Activated CD8-positive, alpha-beta T cell treated with anti-CD3 and anti-CD28 coated beads for 36 hours (primary cell): ENCODE results near the gene MGLL. TPM values are rescaled to one million over a fixed set of nuclear protein-coding genes. Genes with fewer than 3 reads are reported as not detected.

Source experiments
- ATAC-seq: fragments of 200-7000 bp; cut with Tn5 transposase; one replicate; pipeline ENCODE4 v1.10.0; 2021; ENCODE audit warnings: mild to moderate bottlenecking, moderate library complexity
- CTCF ChIA-PET: fragments of 350-600 bp; sonication (Branson Sonifier 250); formaldehyde crosslinking; loops from one replicate; lab custom pipeline; 2021; ENCODE audit warnings: antibody characterized with exemption; lab: Charles Lee
- POLR2A ChIA-PET: fragments of 350-600 bp; sonication (Branson Sonifier 250); formaldehyde crosslinking; loops from one replicate; lab custom pipeline; 2021; ENCODE audit warnings: antibody characterized with exemption; lab: Charles Lee
- DNase-seq: peaks from one replicate; pipeline ENCODE4 v3.0.0-alpha.2; 2020
- H3K27ac Mint-ChIP-seq: one replicate; pipeline ENCODE4 v1.8.0; 2021; ENCODE audit warnings: mild to moderate bottlenecking, mixed read lengths
- H3K27me3 Mint-ChIP-seq: one replicate; pipeline ENCODE4 v1.8.0; 2021; ENCODE audit warnings: mixed read lengths
- H3K36me3 Mint-ChIP-seq: one replicate; pipeline ENCODE4 v1.8.0; 2021; ENCODE audit warnings: low read depth, mixed read lengths
- H3K4me1 Mint-ChIP-seq: one replicate; pipeline ENCODE4 v1.8.0; 2021; ENCODE audit warnings: low read depth, mixed read lengths
- H3K4me3 Mint-ChIP-seq: one replicate; pipeline ENCODE4 v1.8.0; 2021; ENCODE audit warnings: mild to moderate bottlenecking, moderate library complexity, mixed read lengths
- H3K9me3 Mint-ChIP-seq: one replicate; pipeline ENCODE4 v1.8.0; 2021; ENCODE audit warnings: mixed read lengths
- intact Hi-C: fragments of 100-400 bp; cut with micrococcal nuclease; formaldehyde crosslinking; loops from one replicate; pipeline ENCODE4 v1.10.0; 2022
- total RNA-seq, 2 experiments: library from RNA; stranded (reverse); gene quantifications; one replicate each; pipeline ENCODE4 v1.2.3, GENCODE V29; 2021
- TF ChIP-seq, protein P1 (sequence below): fragments of 200-600 bp; IDR thresholded peaks from one replicate; pipeline ENCODE4 v1.8.0; 2022; ENCODE audit warnings: antibody characterized with exemption, mild to moderate bottlenecking

Gene MGLL
- total RNA-seq, 2 experiments from 2014 or later = 1.1 to 3.1 TPM

DNA sequence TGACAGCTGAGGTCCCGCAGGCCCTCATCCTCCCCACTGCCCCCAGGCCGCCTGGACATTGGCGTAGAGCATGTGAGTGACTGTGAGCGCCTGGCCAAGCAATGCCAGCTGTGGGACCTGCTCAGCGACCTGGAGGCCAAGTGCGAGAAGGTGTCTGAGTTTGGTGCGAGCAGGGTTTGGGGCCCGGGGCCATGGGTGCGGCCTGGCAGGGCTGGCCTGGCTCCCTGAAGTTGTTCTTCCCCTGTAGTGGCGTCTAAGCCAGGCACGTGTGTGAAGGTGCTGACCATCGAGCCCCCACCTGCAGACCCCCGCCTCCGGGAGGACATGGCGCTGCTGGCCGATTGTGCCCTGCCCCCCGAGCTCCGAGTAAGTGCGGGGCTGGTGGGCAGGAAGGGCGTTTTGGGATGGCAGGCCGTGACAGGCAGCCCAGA is 145.4 kb downstream of the MGLL start:
- no peak for DNase-seq
- intact Hi-C loops = no loop called here
- no peaks in the 10 kb centered on the region for H3K9me3 Mint-ChIP-seq
- H3K4me3 Mint-ChIP-seq = no peak overlapping the region
- no peak overlapping the region for H3K27ac Mint-ChIP-seq
- ChIA-PET CTCF (no interaction called here), POLR2A (no interaction called here)
- H3K27me3 Mint-ChIP-seq = no peaks in the 10 kb centered on the region
- ATAC-seq = no peak
- H3K4me1 Mint-ChIP-seq = peaks cover 19% of the 10 kb centered on the region
- TF ChIP-seq, protein P1, sequence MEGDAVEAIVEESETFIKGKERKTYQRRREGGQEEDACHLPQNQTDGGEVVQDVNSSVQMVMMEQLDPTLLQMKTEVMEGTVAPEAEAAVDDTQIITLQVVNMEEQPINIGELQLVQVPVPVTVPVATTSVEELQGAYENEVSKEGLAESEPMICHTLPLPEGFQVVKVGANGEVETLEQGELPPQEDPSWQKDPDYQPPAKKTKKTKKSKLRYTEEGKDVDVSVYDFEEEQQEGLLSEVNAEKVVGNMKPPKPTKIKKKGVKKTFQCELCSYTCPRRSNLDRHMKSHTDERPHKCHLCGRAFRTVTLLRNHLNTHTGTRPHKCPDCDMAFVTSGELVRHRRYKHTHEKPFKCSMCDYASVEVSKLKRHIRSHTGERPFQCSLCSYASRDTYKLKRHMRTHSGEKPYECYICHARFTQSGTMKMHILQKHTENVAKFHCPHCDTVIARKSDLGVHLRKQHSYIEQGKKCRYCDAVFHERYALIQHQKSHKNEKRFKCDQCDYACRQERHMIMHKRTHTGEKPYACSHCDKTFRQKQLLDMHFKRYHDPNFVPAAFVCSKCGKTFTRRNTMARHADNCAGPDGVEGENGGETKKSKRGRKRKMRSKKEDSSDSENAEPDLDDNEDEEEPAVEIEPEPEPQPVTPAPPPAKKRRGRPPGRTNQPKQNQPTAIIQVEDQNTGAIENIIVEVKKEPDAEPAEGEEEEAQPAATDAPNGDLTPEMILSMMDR = no peak
- no peaks in the 10 kb centered on the region for H3K36me3 Mint-ChIP-seq

DNA sequence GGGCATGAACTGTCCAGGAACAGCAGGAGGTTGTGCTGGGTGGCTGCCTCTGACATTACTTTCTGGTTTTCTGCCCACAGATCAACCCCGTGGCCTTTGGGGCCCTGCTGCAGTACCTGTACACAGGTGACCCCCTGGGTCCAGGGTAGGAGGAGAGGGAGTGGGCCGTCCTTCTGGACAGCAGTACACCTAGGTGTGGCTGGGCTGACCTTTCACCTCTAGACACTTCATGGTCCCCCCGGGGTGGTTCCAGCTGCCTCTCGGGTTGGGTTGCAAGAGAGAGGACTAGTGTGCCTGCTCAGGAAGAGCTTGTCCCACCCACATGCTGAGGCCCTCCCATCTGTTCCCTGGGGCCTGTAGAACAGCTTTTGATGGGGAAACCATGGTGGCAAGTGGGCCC is 145.9 kb downstream of the MGLL start:
- Mint-ChIP-seq H3K9me3 (no peaks in the 10 kb centered on the region), H3K4me1 (peaks cover 18% of the 10 kb centered on the region), H3K4me3 (no peak overlapping the region), H3K27me3 (no peaks in the 10 kb centered on the region), H3K27ac (no peak overlapping the region), H3K36me3 (no peaks in the 10 kb centered on the region)
- ChIA-PET POLR2A (no interaction called here), CTCF (no interaction called here)
- DNase-seq = no peak
- intact Hi-C loops = no loop called here
- ATAC-seq = no peak
- TF ChIP-seq, protein P1 = no peak

DNA sequence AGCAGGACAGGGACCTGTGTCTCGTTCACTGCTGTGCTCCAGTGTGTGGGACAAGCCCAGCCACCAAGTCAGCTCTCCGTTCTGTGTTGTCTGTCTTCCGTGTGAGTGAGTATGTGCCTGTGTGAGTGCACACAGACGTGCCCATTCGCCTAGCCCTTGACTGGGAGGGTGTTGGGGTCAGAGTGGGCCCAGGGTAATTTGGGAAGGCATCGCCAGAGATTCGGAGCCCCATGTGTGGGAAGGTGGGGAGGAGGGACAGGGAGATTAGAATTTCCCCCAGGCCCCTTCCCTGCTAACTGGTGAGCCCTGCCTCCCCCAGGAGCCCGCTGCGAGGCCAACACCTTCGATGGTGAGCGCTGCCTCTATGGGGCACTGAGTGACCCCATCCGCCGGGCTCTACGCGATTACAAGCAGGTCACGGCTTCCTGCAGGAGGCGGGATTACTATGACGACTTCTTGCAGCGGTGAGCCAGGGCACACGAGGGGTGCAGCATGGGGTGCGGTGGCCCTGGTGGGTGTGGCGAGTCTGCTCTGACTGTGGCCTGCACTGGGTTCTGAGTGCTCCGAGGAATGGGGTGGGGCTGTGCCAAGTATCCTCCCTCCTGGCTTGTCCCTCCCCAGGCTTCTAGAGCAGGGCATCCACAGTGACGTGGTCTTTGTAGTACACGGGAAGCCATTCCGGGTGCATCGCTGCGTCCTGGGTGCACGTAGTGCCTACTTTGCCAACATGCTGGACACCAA is 146.5 kb downstream of the MGLL start:
- peaks cover 19% of the 10 kb centered on the region for H3K4me1 Mint-ChIP-seq
- CTCF ChIA-PET = no interaction called here

DNA sequence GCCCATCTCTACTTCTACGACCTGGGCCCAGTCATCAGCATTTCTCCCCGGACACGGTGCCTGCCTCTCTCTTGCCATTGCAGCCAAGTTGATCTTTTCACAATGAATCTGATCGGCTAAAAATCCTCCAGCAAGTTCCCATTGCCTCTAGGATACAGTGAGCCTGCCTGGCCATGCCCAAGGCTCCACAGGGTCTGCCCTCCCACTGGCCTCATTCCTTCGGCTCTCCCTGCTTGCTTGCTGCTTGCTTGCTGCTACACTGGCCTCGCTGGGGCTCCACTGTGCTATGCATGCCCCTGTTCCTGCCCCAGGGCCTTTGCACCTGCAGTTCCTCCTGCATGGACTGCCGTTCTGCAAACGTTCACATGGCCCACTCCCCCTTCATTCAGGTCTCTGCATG is 147.5 kb downstream of the MGLL start:
- no peaks in the 10 kb centered on the region for H3K27me3 Mint-ChIP-seq
- H3K9me3 Mint-ChIP-seq = no peaks in the 10 kb centered on the region
- ATAC-seq = no peak
- H3K4me1 Mint-ChIP-seq = peaks cover 19% of the 10 kb centered on the region
- intact Hi-C loops = no loop called here
- no peak overlapping the region for H3K4me3 Mint-ChIP-seq
- H3K27ac Mint-ChIP-seq = no peak overlapping the region
- TF ChIP-seq, protein P1 = no peak
- POLR2A ChIA-PET = no interaction called here
- DNase-seq = no peak
- H3K36me3 Mint-ChIP-seq = no peaks in the 10 kb centered on the region
- CTCF ChIA-PET = no interaction called here

More for the DNA sequence above, 146.5 kb downstream of the MGLL start:
- intact Hi-C loops = no loop called here
- DNase-seq (no peak), ATAC-seq (no peak)
- TF ChIP-seq, protein P1 = no peak
- POLR2A ChIA-PET = no interaction called here
- no peak overlapping the region for H3K4me3 Mint-ChIP-seq
- H3K27me3 Mint-ChIP-seq = no peaks in the 10 kb centered on the region
- no peaks in the 10 kb centered on the region for H3K36me3 Mint-ChIP-seq
- no peaks in the 10 kb centered on the region for H3K9me3 Mint-ChIP-seq
- H3K27ac Mint-ChIP-seq = no peak overlapping the region

DNA sequence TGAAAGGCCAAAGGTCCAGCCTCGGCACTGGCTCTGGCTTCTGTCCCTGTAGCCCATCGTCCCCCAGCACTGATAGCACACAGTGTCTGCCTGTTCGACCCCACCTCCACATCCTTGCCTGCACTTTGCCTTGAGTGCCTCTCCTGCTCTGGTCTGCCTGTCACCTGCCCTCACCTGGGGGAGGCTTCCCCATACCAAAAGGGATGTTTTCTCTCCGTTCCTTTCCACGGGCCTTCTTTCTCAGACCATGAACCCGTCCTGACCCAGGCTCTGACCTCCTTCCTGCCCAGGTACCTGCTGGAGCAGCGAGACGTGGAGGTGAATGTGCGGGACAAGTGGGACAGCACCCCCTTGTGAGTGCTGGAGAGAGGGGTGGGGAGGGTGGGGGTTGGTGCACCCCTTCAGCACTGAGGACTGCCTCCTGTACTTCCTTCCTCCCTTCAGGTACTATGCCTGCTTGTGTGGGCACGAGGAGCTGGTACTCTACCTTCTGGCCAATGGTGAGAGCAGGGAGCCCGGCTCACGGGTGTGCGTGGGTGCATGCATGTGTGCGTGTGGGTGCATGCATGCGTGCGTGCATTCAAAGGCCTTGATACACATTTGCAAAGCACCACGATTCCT is 148.1 kb downstream of the MGLL start:
- Mint-ChIP-seq H3K9me3 (no peaks in the 10 kb centered on the region), H3K4me1 (peaks cover 19% of the 10 kb centered on the region), H3K27ac (peak overlapping the region; percentile 74), H3K4me3 (peak overlapping the region; percentile 72), H3K36me3 (no peaks in the 10 kb centered on the region), H3K27me3 (no peaks in the 10 kb centered on the region)
- no peak for ATAC-seq
- ChIA-PET POLR2A (no interaction called here), CTCF (no interaction called here)
- intact Hi-C loops = no loop called here
- DNase-seq = peak; percentile 28
- TF ChIP-seq, protein P1 = no peak
